ENCODE measurements around the gene TBC1D5. TPM values are rescaled to one million over a fixed set of nuclear protein-coding genes. Genes with fewer than 3 reads are reported as not detected.
A peak's percentile ranks its signal among the peaks of the same experiment; 100 is the strongest.
"Not testable (repeated sequence)": the region's sequence is repeated elsewhere in the genome, so short reads cannot be mapped to it uniquely, and the experiment has no call there.

The TBC1D5 gene
- 10 to 100 TPM; 52.2 to 75.5 TPM for total RNA-seq
- polyA plus RNA-seq = 10 to 100 TPM; 11.8 to 16.8 TPM
- long read RNA-seq, donor 1, partial matches to known transcripts = 34 of 107 reads
- long read RNA-seq, donor 1, other reads (novel, unspliced or antisense) = 73 of 107 reads
- long read RNA-seq, donor 2, partial matches to known transcripts = 6 of 50 reads
- long read RNA-seq, donor 2, other reads (novel, unspliced or antisense) = 44 of 50 reads

- Histone ChIP-seq H3K9me3 (ENCODE audit: control insufficient read depth, low read length) (no peaks in the 10 kb centered on the region), H3K27ac (ENCODE audit: low read depth in 1 of 2, low read length in 2 of 2) (peak within 1 kb of the TSS; percentile 77 to 91), H3K36me3 (ENCODE audit: control insufficient read depth in 1 of 2, insufficient read depth in 2 of 2, low read length in 1 of 2) (no peaks in the 10 kb centered on the region), H3K27me3 (ENCODE audit: control insufficient read depth in 1 of 2, insufficient read depth in 2 of 2, low read length in 1 of 2) (no peaks in the 10 kb centered on the region), H3K4me1 (ENCODE audit: control insufficient read depth in 1 of 2, insufficient read depth in 2 of 2, low read length in 2 of 2) (no peaks in the 10 kb centered on the region), H3K4me3 (ENCODE audit: low read length in 2 of 2) (peak within 1 kb of the TSS; percentile 39 to 92)
- DNase-seq (peak; percentile 98), ATAC-seq (ENCODE audit: low FRiP score) (peak; percentile 99)
- whole genome bisulfite sequencing, 2 donors = 1% methylated on average over 66 to 86 of the region's 86 CpGs
- intact Hi-C loops (cut with DNase I) = loop anchor here (5.0 kb wide), 2 partner anchors 100 to 105 kb away; no protein-coding TSS in a partner anchor
These were observed at the start of gene TBC1D5 for GRCh38 chr3:17742102-17742879. Gene TBC1D5, minus strand, starts transcription at chr3:17742631. Its CDS starts 234,061 bp downstream, at chr3:17508570.

- Histone ChIP-seq H3K27ac (ENCODE audit: low read depth in 1 of 2, low read length in 2 of 2) (no peak overlapping the region), H3K9me3 (ENCODE audit: control insufficient read depth, low read length) (peaks cover 2% of the 10 kb centered on the region), H3K4me1 (ENCODE audit: control insufficient read depth in 1 of 2, insufficient read depth in 2 of 2, low read length in 2 of 2) (no peaks in the 10 kb centered on the region), H3K27me3 (ENCODE audit: control insufficient read depth in 1 of 2, insufficient read depth in 2 of 2, low read length in 1 of 2) (no peaks in the 10 kb centered on the region), H3K4me3 (ENCODE audit: low read length in 2 of 2) (no peak overlapping the region), H3K36me3 (ENCODE audit: control insufficient read depth in 1 of 2, insufficient read depth in 2 of 2, low read length in 1 of 2) (no peaks in the 10 kb centered on the region)
- WGBS, 2 donors = 91 to 92% methylated on average over 1 of the region's 1 CpG
- DNase-seq (no peak), ATAC-seq (ENCODE audit: low FRiP score) (no peak)
- intact Hi-C loops (cut with DNase I) = no loop called here
These were observed 41.0 kb upstream of the TBC1D5 start for GRCh38 chr3:17783426-17783825.

GRCh38 chr3:17782751-17783150, 40.3 kb upstream of the TBC1D5 start:
- WGBS, 2 donors = 38 to 54% methylated on average over 2 of the region's 2 CpGs
- Histone ChIP-seq H3K4me3 (ENCODE audit: low read length in 2 of 2) (no peak overlapping the region), H3K4me1 (ENCODE audit: control insufficient read depth in 1 of 2, insufficient read depth in 2 of 2, low read length in 2 of 2) (no peaks in the 10 kb centered on the region), H3K27ac (ENCODE audit: low read depth in 1 of 2, low read length in 2 of 2) (no peak overlapping the region), H3K27me3 (ENCODE audit: control insufficient read depth in 1 of 2, insufficient read depth in 2 of 2, low read length in 1 of 2) (no peaks in the 10 kb centered on the region), H3K9me3 (ENCODE audit: control insufficient read depth, low read length) (peaks cover 2% of the 10 kb centered on the region), H3K36me3 (ENCODE audit: control insufficient read depth in 1 of 2, insufficient read depth in 2 of 2, low read length in 1 of 2) (no peaks in the 10 kb centered on the region)
- DNase-seq (no peak), ATAC-seq (ENCODE audit: low FRiP score) (no peak)
- intact Hi-C loops (cut with DNase I) = no loop called here

- ATAC-seq (ENCODE audit: low FRiP score); intact Hi-C loops (cut with DNase I); H3K9me3 ChIP-seq (ENCODE audit: control insufficient read depth, low read length); H3K27me3 ChIP-seq (ENCODE audit: control insufficient read depth in 1 of 2, insufficient read depth in 2 of 2, low read length in 1 of 2); DNase-seq; H3K4me1 ChIP-seq (ENCODE audit: control insufficient read depth in 1 of 2, insufficient read depth in 2 of 2, low read length in 2 of 2); H3K4me3 ChIP-seq (ENCODE audit: low read length in 2 of 2); H3K36me3 ChIP-seq (ENCODE audit: control insufficient read depth in 1 of 2, insufficient read depth in 2 of 2, low read length in 1 of 2); H3K27ac ChIP-seq (ENCODE audit: low read depth in 1 of 2, low read length in 2 of 2): not testable (repeated sequence)
- 69 to 76% methylated on average over 2 of the region's 2 CpGs for WGBS, 2 donors
These were observed 37.9 kb upstream of the TBC1D5 start for GRCh38 chr3:17780369-17780768.

GRCh38 chr3:17779304-17780250, 37.1 kb upstream of the TBC1D5 start:
- ATAC-seq (ENCODE audit: low FRiP score); H3K9me3 ChIP-seq (ENCODE audit: control insufficient read depth, low read length); H3K27me3 ChIP-seq (ENCODE audit: control insufficient read depth in 1 of 2, insufficient read depth in 2 of 2, low read length in 1 of 2); H3K36me3 ChIP-seq (ENCODE audit: control insufficient read depth in 1 of 2, insufficient read depth in 2 of 2, low read length in 1 of 2); H3K4me1 ChIP-seq (ENCODE audit: control insufficient read depth in 1 of 2, insufficient read depth in 2 of 2, low read length in 2 of 2); H3K4me3 ChIP-seq (ENCODE audit: low read length in 2 of 2); H3K27ac ChIP-seq (ENCODE audit: low read depth in 1 of 2, low read length in 2 of 2); intact Hi-C loops (cut with DNase I); DNase-seq: not testable (repeated sequence)
- WGBS, 2 donors = 90 to 91% methylated on average over 7 of the region's 7 CpGs

GRCh38 chr3:17777326-17777725, 34.9 kb upstream of the TBC1D5 start:
- H3K36me3 ChIP-seq (ENCODE audit: control insufficient read depth in 1 of 2, insufficient read depth in 2 of 2, low read length in 1 of 2); H3K27me3 ChIP-seq (ENCODE audit: control insufficient read depth in 1 of 2, insufficient read depth in 2 of 2, low read length in 1 of 2); ATAC-seq (ENCODE audit: low FRiP score); H3K4me3 ChIP-seq (ENCODE audit: low read length in 2 of 2); DNase-seq; H3K27ac ChIP-seq (ENCODE audit: low read depth in 1 of 2, low read length in 2 of 2); H3K4me1 ChIP-seq (ENCODE audit: control insufficient read depth in 1 of 2, insufficient read depth in 2 of 2, low read length in 2 of 2); H3K9me3 ChIP-seq (ENCODE audit: control insufficient read depth, low read length); intact Hi-C loops (cut with DNase I): not testable (repeated sequence)
- 90 to 92% methylated on average over 6 of the region's 6 CpGs for WGBS, 2 donors

- H3K36me3 ChIP-seq (ENCODE audit: control insufficient read depth in 1 of 2, insufficient read depth in 2 of 2, low read length in 1 of 2) = no peaks in the 10 kb centered on the region
- intact Hi-C loops (cut with DNase I) = no loop called here
- no peak overlapping the region for H3K27ac ChIP-seq (ENCODE audit: low read depth in 1 of 2, low read length in 2 of 2)
- ATAC-seq (ENCODE audit: low FRiP score) (no peak), DNase-seq (no peak)
- no peaks in the 10 kb centered on the region for H3K27me3 ChIP-seq (ENCODE audit: control insufficient read depth in 1 of 2, insufficient read depth in 2 of 2, low read length in 1 of 2)
- H3K9me3 ChIP-seq (ENCODE audit: control insufficient read depth, low read length) = no peaks in the 10 kb centered on the region
- 87% methylated on average over 8 of the region's 8 CpGs for WGBS, 2 donors
- H3K4me1 ChIP-seq (ENCODE audit: control insufficient read depth in 1 of 2, insufficient read depth in 2 of 2, low read length in 2 of 2) = no peaks in the 10 kb centered on the region
- no peak overlapping the region for H3K4me3 ChIP-seq (ENCODE audit: low read length in 2 of 2)
These were observed 32.6 kb upstream of the TBC1D5 start for GRCh38 chr3:17775073-17775472.

GRCh38 chr3:17774180-17774910, 31.9 kb upstream of the TBC1D5 start:
- H3K36me3 ChIP-seq (ENCODE audit: control insufficient read depth in 1 of 2, insufficient read depth in 2 of 2, low read length in 1 of 2); H3K27ac ChIP-seq (ENCODE audit: low read depth in 1 of 2, low read length in 2 of 2); H3K27me3 ChIP-seq (ENCODE audit: control insufficient read depth in 1 of 2, insufficient read depth in 2 of 2, low read length in 1 of 2); ATAC-seq (ENCODE audit: low FRiP score); H3K4me1 ChIP-seq (ENCODE audit: control insufficient read depth in 1 of 2, insufficient read depth in 2 of 2, low read length in 2 of 2); intact Hi-C loops (cut with DNase I); H3K9me3 ChIP-seq (ENCODE audit: control insufficient read depth, low read length); DNase-seq; H3K4me3 ChIP-seq (ENCODE audit: low read length in 2 of 2): not testable (repeated sequence)
- 91 to 92% methylated on average over 10 of the region's 10 CpGs for WGBS, 2 donors

All from aorta (tissue), 5 donors.